Fibroblast of lung (primary cell): ENCODE results near the gene SLC25A23. TPM values are rescaled to one million over a fixed set of nuclear protein-coding genes. Genes with fewer than 3 reads are reported as not detected.
"Not testable (repeated sequence)": the region's sequence is repeated elsewhere in the genome, so short reads cannot be mapped to it uniquely, and the experiment has no call there.

Source experiments
- DNase-seq, 2 donors: peaks; one replicate each; pipeline versions ENCODE4 v3.0.0 to v3.0.0-alpha.2; 2010; ENCODE audit warnings: low read depth in 2 of 2
- H2AFZ ChIP-seq: 2 replicates; pipeline ENCODE4 v1.5.1; 2012; ENCODE audit warnings: low read length, control low read depth, inconsistent platforms
- H3K27ac ChIP-seq: 2 replicates; pipeline ENCODE4 v1.5.1; 2011; ENCODE audit warnings: low read length, control low read depth; ENCODE audit not compliant: insufficient read depth
- H3K27me3 ChIP-seq: 2 replicates; pipeline ENCODE4 v1.5.1; 2011; ENCODE audit warnings: mild to moderate bottlenecking, low read length; ENCODE audit not compliant: control insufficient read depth, insufficient read depth
- H3K36me3 ChIP-seq: 2 replicates; pipeline ENCODE4 v1.5.1; 2011; ENCODE audit warnings: low read length; ENCODE audit not compliant: control insufficient read depth, insufficient read depth
- H3K4me1 ChIP-seq: 2 replicates; pipeline ENCODE4 v1.5.1; 2011; ENCODE audit warnings: low read length; ENCODE audit not compliant: control insufficient read depth, insufficient read depth; ENCODE audit errors: extremely low read depth
- H3K4me2 ChIP-seq: 2 replicates; pipeline ENCODE4 v1.5.1; 2011; ENCODE audit warnings: low read length, control low read depth; ENCODE audit not compliant: insufficient read depth; ENCODE audit errors: extremely low read depth
- H3K4me3 ChIP-seq, 4 experiments: fragments of 200-600 bp in 1 of 4; sonication (generic) in 1 of 4; replicated peaks in 1 of 4; 2 replicates each; pipeline ENCODE4 v1.5.1; 2011 to 2016; ENCODE audit warnings: low read length in 4 of 4, low read depth in 3 of 4, mild to moderate bottlenecking in 3 of 4, control low read depth in 2 of 4, inconsistent platforms in 1 of 4, mixed read lengths in 1 of 4; ENCODE audit not compliant: insufficient read depth in 1 of 4; ENCODE audit errors: control extremely low read depth in 1 of 4
- H3K79me2 ChIP-seq: 2 replicates; pipeline ENCODE4 v1.5.1; 2012; ENCODE audit warnings: mild to moderate bottlenecking, low read length, inconsistent platforms; ENCODE audit not compliant: control insufficient read depth, insufficient read depth
- H3K9ac ChIP-seq: 2 replicates; pipeline ENCODE4 v1.5.1; 2011; ENCODE audit warnings: mild to moderate bottlenecking, low read length, control low read depth; ENCODE audit not compliant: insufficient read depth
- H3K9me3 ChIP-seq: 2 replicates; pipeline ENCODE4 v1.5.1; 2012; ENCODE audit warnings: low read depth, low read length; ENCODE audit not compliant: control insufficient read depth, insufficient read depth
- H4K20me1 ChIP-seq: 2 replicates; pipeline ENCODE4 v1.5.1; 2011; ENCODE audit warnings: low read length; ENCODE audit not compliant: control insufficient read depth, insufficient read depth; ENCODE audit errors: extremely low read depth
- EZH2 ChIP-seq: IDR thresholded peaks from 2 replicates; pipeline ENCODE4 v1.5.1; 2012; ENCODE audit warnings: low read length, control low read depth, mild to moderate bottlenecking; ENCODE audit errors: missing control alignments
- polyA plus RNA-seq, 2 donors: library from polyadenylated mRNA; depleted of rRNA in 1 of 2; stranded (reverse) in 1 of 2; unstranded in 1 of 2; fragments of >200 nt; gene quantifications; 2 replicates each; pipeline ENCODE4 v1.2.1, GENCODE V29; 2011 to 2012; ENCODE audit warnings: missing spikeins in 1 of 2
- total RNA-seq: library from RNA; depleted of rRNA; stranded (reverse); fragments of >200 nt; gene quantifications from 2 replicates; pipeline ENCODE4 v1.2.1, GENCODE V29; 2014
- TF ChIP-seq, protein P1 (sequence below), 2 donors: IDR thresholded peaks in 1 of 2; conservative IDR thresholded peaks in 1 of 2; 1 replicate in 1 of 2; 2 replicates in 1 of 2; pipeline ENCODE4 v1.5.1; 2011 to 2012; ENCODE audit warnings: low read length in 2 of 2, control low read depth in 1 of 2, inconsistent platforms in 1 of 2, low read depth in 1 of 2, mild to moderate bottlenecking in 1 of 2

SLC25A23 gene
- total and polyA plus RNA-seq, 2 donors (not counting 1 experiment from before 2014, with no cell fraction given), result 7.9 to 33.9 TPM

DNA sequence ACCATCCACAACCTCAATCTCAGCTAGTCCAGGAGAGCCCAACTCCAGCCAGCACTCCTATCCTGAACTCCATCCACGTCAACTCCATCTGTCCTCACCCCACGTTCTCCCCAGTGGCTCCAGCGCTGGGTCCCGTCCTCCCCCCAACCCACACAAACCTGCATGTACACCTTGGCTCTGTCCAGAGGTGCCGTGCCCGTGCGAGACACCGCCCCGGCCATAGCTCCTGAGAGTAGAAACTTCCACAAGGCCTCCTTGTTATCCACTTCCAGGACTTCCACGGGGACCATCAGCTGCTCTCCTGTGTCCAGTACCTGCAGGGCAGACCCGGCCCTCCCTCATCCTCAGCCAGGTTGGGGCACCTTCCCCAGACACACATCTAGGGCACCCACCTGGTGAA is 27.7 kb downstream of the SLC25A23 start:
- Histone ChIP-seq H3K27me3 (peaks cover 3% of the 10 kb centered on the region), H3K4me3 (no peak overlapping the region), H3K27ac (no peak overlapping the region), H3K9ac (no peak overlapping the region), H3K4me1 (no peaks in the 10 kb centered on the region), H3K36me3 (no peaks in the 10 kb centered on the region), H3K4me2 (no peak overlapping the region), H2AFZ (no peak overlapping the region), H4K20me1 (no peaks in the 10 kb centered on the region), H3K79me2 (no peaks in the 10 kb centered on the region), H3K9me3 (no peaks in the 10 kb centered on the region)
- DNase-seq, result no peak
- TF ChIP-seq, protein P1, sequence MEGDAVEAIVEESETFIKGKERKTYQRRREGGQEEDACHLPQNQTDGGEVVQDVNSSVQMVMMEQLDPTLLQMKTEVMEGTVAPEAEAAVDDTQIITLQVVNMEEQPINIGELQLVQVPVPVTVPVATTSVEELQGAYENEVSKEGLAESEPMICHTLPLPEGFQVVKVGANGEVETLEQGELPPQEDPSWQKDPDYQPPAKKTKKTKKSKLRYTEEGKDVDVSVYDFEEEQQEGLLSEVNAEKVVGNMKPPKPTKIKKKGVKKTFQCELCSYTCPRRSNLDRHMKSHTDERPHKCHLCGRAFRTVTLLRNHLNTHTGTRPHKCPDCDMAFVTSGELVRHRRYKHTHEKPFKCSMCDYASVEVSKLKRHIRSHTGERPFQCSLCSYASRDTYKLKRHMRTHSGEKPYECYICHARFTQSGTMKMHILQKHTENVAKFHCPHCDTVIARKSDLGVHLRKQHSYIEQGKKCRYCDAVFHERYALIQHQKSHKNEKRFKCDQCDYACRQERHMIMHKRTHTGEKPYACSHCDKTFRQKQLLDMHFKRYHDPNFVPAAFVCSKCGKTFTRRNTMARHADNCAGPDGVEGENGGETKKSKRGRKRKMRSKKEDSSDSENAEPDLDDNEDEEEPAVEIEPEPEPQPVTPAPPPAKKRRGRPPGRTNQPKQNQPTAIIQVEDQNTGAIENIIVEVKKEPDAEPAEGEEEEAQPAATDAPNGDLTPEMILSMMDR (conservative IDR thresholded peaks at IDR 0.05 in 1 of 2, IDR thresholded peaks at IDR 0.05 in 1 of 2; ENCODE audit: low read depth in 1 of 2, low read length in 2 of 2), result no peak

DNA sequence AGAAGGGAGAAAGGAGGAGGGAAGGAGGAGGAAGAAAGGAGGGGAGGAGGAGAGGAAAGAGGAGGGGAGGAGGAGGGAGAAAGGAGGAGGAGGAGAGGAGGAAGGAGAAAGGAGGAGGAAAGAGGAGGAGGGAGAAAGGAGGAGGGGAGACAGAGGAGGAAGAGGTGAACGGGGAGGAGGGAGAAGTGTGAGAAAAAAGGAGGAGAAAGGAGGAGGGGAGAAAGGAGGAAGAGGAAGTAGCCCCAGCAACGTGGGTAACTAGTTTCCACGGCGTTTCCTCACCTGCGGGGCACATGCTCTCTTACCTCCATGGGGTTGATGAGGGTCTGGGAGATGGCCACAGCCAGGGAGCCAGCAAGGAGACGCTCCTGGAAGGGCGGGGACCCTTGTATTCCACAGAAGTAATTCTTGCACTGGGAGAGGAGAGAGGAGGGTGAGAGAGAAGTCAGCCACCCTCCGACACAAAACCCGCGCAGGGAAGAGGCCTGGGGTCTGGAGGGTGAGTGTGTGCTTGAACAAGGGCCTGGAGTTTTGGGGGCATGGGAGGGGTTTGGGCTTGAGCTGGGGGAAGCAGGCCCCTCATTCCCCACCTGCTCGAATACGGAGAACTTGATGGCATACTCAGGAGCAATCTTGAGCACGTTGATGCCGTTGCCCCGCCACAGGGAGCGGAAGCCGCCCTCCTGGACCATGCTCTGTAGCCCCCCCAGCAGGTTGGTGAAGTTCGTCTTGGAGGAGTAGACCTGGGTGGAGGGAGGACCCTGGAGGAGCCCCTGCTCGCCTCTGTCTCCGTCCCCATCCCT is 30.0 kb downstream of the SLC25A23 start:
- Histone ChIP-seq H4K20me1 (no peaks in the 10 kb centered on the region), H3K9me3 (no peaks in the 10 kb centered on the region), H3K27me3 (peaks cover 3% of the 10 kb centered on the region), H3K4me1 (no peaks in the 10 kb centered on the region), H3K79me2 (no peaks in the 10 kb centered on the region), H3K27ac (no peak overlapping the region), H3K36me3 (no peaks in the 10 kb centered on the region), H3K4me2 (no peak overlapping the region), H3K9ac (no peak overlapping the region), H3K4me3 (no peak overlapping the region), H2AFZ (no peak overlapping the region)
- no peak for TF ChIP-seq EZH2
- TF ChIP-seq, protein P1 (conservative IDR thresholded peaks at IDR 0.05 in 1 of 2, IDR thresholded peaks at IDR 0.05 in 1 of 2; ENCODE audit: low read depth in 1 of 2, low read length in 2 of 2), result no peak
- no peak for DNase-seq

DNA sequence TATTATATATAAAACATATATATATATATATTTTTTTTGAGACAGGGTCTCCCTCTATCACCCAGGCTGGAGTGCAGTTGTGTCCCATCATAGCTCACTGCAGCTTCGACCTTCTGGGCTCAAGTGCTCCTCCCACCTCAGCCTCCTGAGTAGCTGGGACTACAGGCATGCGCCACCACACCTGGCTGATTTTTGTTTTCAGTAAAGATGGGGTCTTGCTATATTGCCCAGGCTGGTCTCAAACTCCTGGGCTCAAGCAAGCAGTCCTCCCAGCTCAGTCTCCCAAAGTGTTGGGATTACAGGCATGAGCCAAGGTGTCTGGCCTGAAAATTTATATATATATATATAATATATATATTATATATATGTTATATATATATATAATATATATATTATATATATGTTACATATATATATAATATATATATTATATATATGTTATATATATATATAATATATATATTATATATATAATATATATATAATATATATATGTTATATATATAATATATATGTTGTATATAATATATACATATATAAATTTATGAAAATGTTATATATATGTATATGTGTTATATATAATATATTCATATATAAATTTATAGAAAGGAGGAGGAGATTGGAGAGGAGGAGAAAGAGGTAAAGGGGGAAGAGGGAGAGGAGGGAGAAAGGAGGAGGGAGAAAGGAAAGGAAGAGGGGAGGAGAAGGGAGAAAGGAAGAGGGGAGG is 30.7 kb downstream of the SLC25A23 start:
- not testable (repeated sequence) for H3K27me3 ChIP-seq, H3K9ac ChIP-seq, H3K36me3 ChIP-seq, H3K9me3 ChIP-seq, H3K79me2 ChIP-seq, H3K4me3 ChIP-seq, H3K4me2 ChIP-seq, H4K20me1 ChIP-seq, H2AFZ ChIP-seq, DNase-seq, H3K27ac ChIP-seq, H3K4me1 ChIP-seq
